Gastrocnemius medialis (tissue), 4 donors: ENCODE data around the gene TMEM91. TPM values are rescaled to one million over a fixed set of nuclear protein-coding genes. Genes with fewer than 3 reads are reported as not detected.

Experiments
- ATAC-seq, 2 donors: fragments of 150-250 bp; one replicate each; pipeline ENCODE4 v1.9.1; 2016
- DNase-seq, 2 donors: peaks; one replicate each; pipeline ENCODE4 v3.0.0-alpha.2; 2019
- H3K27ac ChIP-seq, 4 donors: fragments of 200-600 bp; sonication (generic); 1 replicate in 1 of 4; 2 replicates in 3 of 4; pipeline ENCODE4 v1.5.1; 2016 to 2018; ENCODE audit warnings: mild to moderate bottlenecking in 2 of 4, moderate library complexity in 1 of 4
- H3K27me3 ChIP-seq, 3 donors: fragments of 200-600 bp; sonication (generic) in 2 of 3; 1 replicate in 1 of 3; 2 replicates in 2 of 3; pipeline versions ENCODE4 v1.5.1 to v1.6.0; 2016 to 2019; ENCODE audit warnings: mild to moderate bottlenecking in 1 of 3, moderate library complexity in 1 of 3
- H3K36me3 ChIP-seq, 2 donors: fragments of 200-600 bp; sonication (generic) in 1 of 2; one replicate each; pipeline ENCODE4 v1.5.1; 2017 to 2018
- H3K4me1 ChIP-seq, 2 donors: fragments of 200-600 bp; sonication (generic) in 1 of 2; one replicate each; pipeline ENCODE4 v1.5.1; 2016 to 2017; ENCODE audit warnings: mild to moderate bottlenecking in 2 of 2
- H3K4me3 ChIP-seq, 4 donors: fragments of 200-600 bp; sonication (generic) in 3 of 4; 1 replicate in 1 of 4; 2 replicates in 3 of 4; pipeline ENCODE4 v1.5.1; 2016 to 2019; ENCODE audit warnings: mild to moderate bottlenecking in 2 of 4
- H3K9me3 ChIP-seq, 3 donors: fragments of 200-600 bp; sonication (generic) in 2 of 3; 1 replicate in 1 of 3; 2 replicates in 2 of 3; pipeline ENCODE4 v1.5.1; 2016 to 2019
- CTCF ChIP-seq, 5 experiments: fragments of 450-650 bp in 3 of 5; fragments of 200-600 bp in 2 of 5; sonication (generic) in 2 of 5; IDR thresholded peaks in 4 of 5; conservative IDR thresholded peaks in 1 of 5; 1 replicate in 4 of 5; 2 replicates in 1 of 5; pipeline ENCODE4 v1.5.1; 2016 to 2019; ENCODE audit warnings: antibody characterized with exemption in 5 of 5, mild to moderate bottlenecking in 3 of 5, moderate library complexity in 3 of 5
- POLR2A ChIP-seq, 2 donors: fragments of 450-650 bp; IDR thresholded peaks; one replicate each; pipeline ENCODE4 v1.6.1; 2017; ENCODE audit warnings: antibody characterized with exemption in 2 of 2, mild to moderate bottlenecking in 2 of 2, moderate library complexity in 2 of 2
- in situ Hi-C, 4 donors: fragments of 200-750 bp; cut with MboI; loops; one replicate each; pipeline versions ENCODE4 v1.15.0 to v1.8.0; 2017; ENCODE audit warnings: low sequenced_read_pairs in 4 of 4
- intact Hi-C: fragments of 100-400 bp; cut with DNase I; formaldehyde crosslinking; loops from one replicate; pipeline ENCODE4 v1.15.1; 2023; ENCODE audit warnings: low total_unique reads
- total RNA-seq, 4 donors: library from RNA; depleted of rRNA; stranded (reverse); fragments of >200 nt; gene quantifications; one replicate each; pipeline versions ENCODE4 v1.1.0 to v1.2.3, GENCODE V29; 2016

Gene TMEM91
- 10 to 100 TPM in 1 of 4 donors, 1 to 10 TPM in 3; 1.6 to 13.6 (median 4.7) TPM for total RNA-seq

GRCh38 chr19:41376241-41376997 is at the start of gene TMEM91:
TSS of gene TMEM91 (plus strand) at chr19:41376533. CDS start at chr19:41378310, 1,777 bp downstream.
- H3K36me3 ChIP-seq, result no peaks in the 10 kb centered on the region
- in situ Hi-C loops (no loop called here), intact Hi-C loops (no loop called here)
- peak within 1 kb of the TSS; percentile 58 to 76 (median 70) for H3K27ac ChIP-seq
- H3K4me1 ChIP-seq, result peaks cover 9 to 18% of the 10 kb centered on the region in 2 donors
- H3K9me3 ChIP-seq, result no peaks in the 10 kb centered on the region
- TF ChIP-seq POLR2A (IDR thresholded peaks at IDR 0.05) (no peak), CTCF (IDR thresholded peaks at IDR 0.05 in 4 of 5, conservative IDR thresholded peaks at IDR 0.05 in 1 of 5) (no peak)
- ATAC-seq, result no peak
- no peak for DNase-seq
- peaks cover 0 to 15% (median 5%) of the 10 kb centered on the region in 3 donors for H3K27me3 ChIP-seq
- H3K4me3 ChIP-seq, result peak within 1 kb of the TSS; percentile 57 to 68 (median 62)

GRCh38 chr19:41327076-41327575 is 49.2 kb upstream of the TMEM91 start:
- no peak for ATAC-seq
- H3K27ac ChIP-seq, result peak overlapping the region; percentile 37 to 77 (median 68)
- no peak for DNase-seq
- intact Hi-C loops (loop anchor here (2.0 kb wide), 1 partner anchor 26 kb away; the partner anchor contains the start of gene TGFB1), in situ Hi-C loops (no loop called here)
- H3K36me3 ChIP-seq, result no peaks in the 10 kb centered on the region
- H3K4me3 ChIP-seq, result peak overlapping the region; percentile 2 to 49 (median 23)
- no peak for TF ChIP-seq POLR2A (IDR thresholded peaks at IDR 0.05)
- TF ChIP-seq CTCF (IDR thresholded peaks at IDR 0.05 in 4 of 5, conservative IDR thresholded peaks at IDR 0.05 in 1 of 5), result no peak
- H3K27me3 ChIP-seq, result no peaks in the 10 kb centered on the region
- peaks cover 28 to 48% of the 10 kb centered on the region in 2 donors for H3K4me1 ChIP-seq
- H3K9me3 ChIP-seq, result no peaks in the 10 kb centered on the region

GRCh38 chr19:41327576-41328156 is 48.7 kb upstream of the TMEM91 start:
- intact Hi-C loops (loop anchor here (2.0 kb wide), 1 partner anchor 25 kb away; the partner anchor contains the start of gene TGFB1), in situ Hi-C loops (no loop called here)
- peak overlapping the region; percentile 2 to 49 (median 23) for H3K4me3 ChIP-seq
- DNase-seq (peak; percentile 38 to 76), ATAC-seq (peak; percentile 12 to 38)
- no peaks in the 10 kb centered on the region for H3K36me3 ChIP-seq
- no peak for TF ChIP-seq CTCF (IDR thresholded peaks at IDR 0.05 in 4 of 5, conservative IDR thresholded peaks at IDR 0.05 in 1 of 5)
- TF ChIP-seq POLR2A (IDR thresholded peaks at IDR 0.05), result no peak
- H3K27ac ChIP-seq, result peak overlapping the region; percentile 37 to 77 (median 68)
- H3K4me1 ChIP-seq, result peaks cover 25 to 48% of the 10 kb centered on the region in 2 donors
- no peaks in the 10 kb centered on the region for H3K27me3 ChIP-seq
- H3K9me3 ChIP-seq, result no peaks in the 10 kb centered on the region

GRCh38 chr19:41328157-41328841 is 48.0 kb upstream of the TMEM91 start:
- H3K27me3 ChIP-seq, result no peaks in the 10 kb centered on the region
- intact Hi-C loops, result no loop called here
- in situ Hi-C loops, result no loop called here
- DNase-seq (no peak), ATAC-seq (peak in 1 of 2 donors; percentile 13)
- H3K9me3 ChIP-seq, result no peaks in the 10 kb centered on the region
- H3K36me3 ChIP-seq, result no peaks in the 10 kb centered on the region
- H3K4me3 ChIP-seq, result peak overlapping the region; percentile 2 to 49 (median 23)
- peak overlapping the region; percentile 37 to 77 (median 68) for H3K27ac ChIP-seq
- peaks cover 25 to 48% of the 10 kb centered on the region in 2 donors for H3K4me1 ChIP-seq
- TF ChIP-seq POLR2A (IDR thresholded peaks at IDR 0.05), result no peak
- TF ChIP-seq CTCF (IDR thresholded peaks at IDR 0.05 in 4 of 5, conservative IDR thresholded peaks at IDR 0.05 in 1 of 5), result no peak
